ENCODE data around the gene MBOAT2.

The MBOAT2 gene

DNA sequence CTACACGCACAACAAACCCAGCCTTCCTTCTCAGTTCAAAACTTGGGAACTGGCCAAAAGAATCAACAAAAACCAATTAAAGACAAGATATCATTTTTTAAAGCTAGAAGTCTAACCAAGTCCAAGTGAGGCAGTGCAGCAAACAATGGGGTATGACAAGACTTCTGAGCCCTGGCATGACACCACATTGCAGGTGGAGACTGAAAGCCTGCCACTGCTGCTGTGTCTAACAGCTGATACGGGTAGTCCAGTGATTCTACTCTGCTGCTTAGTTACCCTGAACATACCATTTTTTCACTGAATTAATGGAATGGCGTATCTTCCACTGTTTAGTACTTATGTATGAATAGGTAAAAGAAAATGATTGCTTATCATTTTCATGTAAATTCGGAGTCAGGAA is 118.7 kb downstream of the MBOAT2 start:
- Histone ChIP-seq H3K27me3 (ENCODE audit: control insufficient read depth, insufficient read depth, low read length) (no peaks in the 10 kb centered on the region), H3K9me3 (ENCODE audit: control insufficient read depth, low read length) (no peaks in the 10 kb centered on the region), H3K4me3 (ENCODE audit: low read depth, low read length) (no peak overlapping the region), H3K9ac (no peak overlapping the region), H3K4me2 (ENCODE audit: low read length) (no peak overlapping the region), H2AFZ (no peak overlapping the region), H3K27ac (no peak overlapping the region), H3K79me2 (no peaks in the 10 kb centered on the region), H3K36me3 (ENCODE audit: control insufficient read depth, insufficient read depth, low read length) (no peaks in the 10 kb centered on the region), H3K4me1 (no peaks in the 10 kb centered on the region)
- TF ChIP-seq, protein P1, sequence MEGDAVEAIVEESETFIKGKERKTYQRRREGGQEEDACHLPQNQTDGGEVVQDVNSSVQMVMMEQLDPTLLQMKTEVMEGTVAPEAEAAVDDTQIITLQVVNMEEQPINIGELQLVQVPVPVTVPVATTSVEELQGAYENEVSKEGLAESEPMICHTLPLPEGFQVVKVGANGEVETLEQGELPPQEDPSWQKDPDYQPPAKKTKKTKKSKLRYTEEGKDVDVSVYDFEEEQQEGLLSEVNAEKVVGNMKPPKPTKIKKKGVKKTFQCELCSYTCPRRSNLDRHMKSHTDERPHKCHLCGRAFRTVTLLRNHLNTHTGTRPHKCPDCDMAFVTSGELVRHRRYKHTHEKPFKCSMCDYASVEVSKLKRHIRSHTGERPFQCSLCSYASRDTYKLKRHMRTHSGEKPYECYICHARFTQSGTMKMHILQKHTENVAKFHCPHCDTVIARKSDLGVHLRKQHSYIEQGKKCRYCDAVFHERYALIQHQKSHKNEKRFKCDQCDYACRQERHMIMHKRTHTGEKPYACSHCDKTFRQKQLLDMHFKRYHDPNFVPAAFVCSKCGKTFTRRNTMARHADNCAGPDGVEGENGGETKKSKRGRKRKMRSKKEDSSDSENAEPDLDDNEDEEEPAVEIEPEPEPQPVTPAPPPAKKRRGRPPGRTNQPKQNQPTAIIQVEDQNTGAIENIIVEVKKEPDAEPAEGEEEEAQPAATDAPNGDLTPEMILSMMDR (IDR thresholded peaks at IDR 0.05) = no peak

DNA sequence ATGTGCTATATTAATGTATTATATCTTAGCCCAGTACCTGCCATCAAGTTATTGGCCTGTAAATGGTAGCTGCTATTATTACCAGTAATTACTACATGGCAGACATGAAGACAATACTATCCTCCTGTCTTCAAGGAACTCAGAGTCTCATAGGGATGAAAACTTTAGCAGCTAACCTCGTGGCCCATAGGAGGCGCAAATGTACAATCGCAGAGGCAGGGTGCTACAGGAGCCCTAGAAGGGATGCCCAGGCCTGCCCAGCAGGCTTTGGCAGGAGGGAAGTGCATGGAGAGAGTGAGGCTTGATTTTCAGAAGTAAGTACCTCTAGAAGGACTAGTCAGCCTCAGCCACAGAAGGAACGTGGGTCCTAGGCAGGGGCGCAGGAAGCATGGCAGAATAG is 121.4 kb downstream of the MBOAT2 start:
- no peak overlapping the region for H2AFZ ChIP-seq
- H3K36me3 ChIP-seq (ENCODE audit: control insufficient read depth, insufficient read depth, low read length) = no peaks in the 10 kb centered on the region
- no peaks in the 10 kb centered on the region for H3K4me1 ChIP-seq
- TF ChIP-seq, protein P1 (IDR thresholded peaks at IDR 0.05) = no peak
- no peaks in the 10 kb centered on the region for H3K27me3 ChIP-seq (ENCODE audit: control insufficient read depth, insufficient read depth, low read length)
- no peak overlapping the region for H3K4me3 ChIP-seq (ENCODE audit: low read depth, low read length)
- H3K27ac ChIP-seq = no peak overlapping the region
- no peak overlapping the region for H3K4me2 ChIP-seq (ENCODE audit: low read length)
- H3K9me3 ChIP-seq (ENCODE audit: control insufficient read depth, low read length) = no peaks in the 10 kb centered on the region
- no peaks in the 10 kb centered on the region for H3K79me2 ChIP-seq
- H3K9ac ChIP-seq = no peak overlapping the region

DNA sequence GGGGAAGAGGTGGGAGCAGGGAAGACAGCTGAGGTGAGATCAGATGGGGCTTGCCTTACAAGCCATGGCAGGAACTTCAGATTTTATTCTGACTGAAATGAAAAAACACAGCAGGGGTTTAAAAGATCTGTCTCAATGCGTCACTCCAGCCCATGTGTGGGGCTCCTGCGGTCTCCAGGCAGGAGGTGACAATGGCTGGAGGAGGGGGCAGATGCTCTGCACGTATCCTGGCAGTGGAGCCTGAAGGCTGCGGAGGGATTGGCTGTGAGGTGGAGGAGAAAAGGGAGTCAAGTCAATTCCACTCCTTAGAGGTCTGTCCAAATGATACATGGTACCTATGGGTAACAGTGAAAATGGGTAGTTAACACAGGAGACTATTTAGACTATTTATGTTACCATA is 125.6 kb downstream of the MBOAT2 start:
- H3K4me3 ChIP-seq (ENCODE audit: low read depth, low read length) = no peak overlapping the region
- H3K4me2 ChIP-seq (ENCODE audit: low read length) = no peak overlapping the region
- no peaks in the 10 kb centered on the region for H3K36me3 ChIP-seq (ENCODE audit: control insufficient read depth, insufficient read depth, low read length)
- no peaks in the 10 kb centered on the region for H3K9me3 ChIP-seq (ENCODE audit: control insufficient read depth, low read length)
- TF ChIP-seq, protein P1 (IDR thresholded peaks at IDR 0.05) = no peak
- no peak overlapping the region for H3K9ac ChIP-seq
- H3K27ac ChIP-seq = no peak overlapping the region
- H3K79me2 ChIP-seq = no peaks in the 10 kb centered on the region
- no peak overlapping the region for H2AFZ ChIP-seq
- H3K4me1 ChIP-seq = no peaks in the 10 kb centered on the region
- H3K27me3 ChIP-seq (ENCODE audit: control insufficient read depth, insufficient read depth, low read length) = no peaks in the 10 kb centered on the region

DNA sequence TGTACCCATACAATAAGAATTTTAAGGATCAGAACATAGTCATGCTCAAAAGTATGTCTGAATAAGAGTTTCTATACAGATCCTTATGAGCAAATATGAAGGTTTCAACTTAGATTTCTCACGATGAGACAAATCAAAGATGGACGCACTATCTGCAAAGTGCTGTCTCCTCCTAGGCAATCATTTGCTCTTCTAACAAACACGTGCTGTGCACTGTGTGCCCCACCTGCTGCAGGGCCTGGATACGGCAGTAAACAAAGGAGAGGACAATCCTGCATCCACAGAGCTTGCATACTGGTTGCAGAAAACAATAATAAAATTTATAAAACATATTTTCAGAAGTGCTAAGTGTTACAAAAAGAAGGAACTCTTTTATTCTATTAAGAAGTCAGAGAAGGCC is 126.2 kb downstream of the MBOAT2 start:
- Histone ChIP-seq H3K36me3 (ENCODE audit: control insufficient read depth, insufficient read depth, low read length) (no peaks in the 10 kb centered on the region), H3K27me3 (ENCODE audit: control insufficient read depth, insufficient read depth, low read length) (no peaks in the 10 kb centered on the region), H3K4me1 (no peaks in the 10 kb centered on the region), H3K79me2 (no peaks in the 10 kb centered on the region), H3K9me3 (ENCODE audit: control insufficient read depth, low read length) (no peaks in the 10 kb centered on the region), H3K9ac (no peak overlapping the region), H2AFZ (no peak overlapping the region), H3K4me3 (ENCODE audit: low read depth, low read length) (no peak overlapping the region), H3K27ac (no peak overlapping the region), H3K4me2 (ENCODE audit: low read length) (no peak overlapping the region)
- TF ChIP-seq, protein P1 (IDR thresholded peaks at IDR 0.05) = no peak

DNA sequence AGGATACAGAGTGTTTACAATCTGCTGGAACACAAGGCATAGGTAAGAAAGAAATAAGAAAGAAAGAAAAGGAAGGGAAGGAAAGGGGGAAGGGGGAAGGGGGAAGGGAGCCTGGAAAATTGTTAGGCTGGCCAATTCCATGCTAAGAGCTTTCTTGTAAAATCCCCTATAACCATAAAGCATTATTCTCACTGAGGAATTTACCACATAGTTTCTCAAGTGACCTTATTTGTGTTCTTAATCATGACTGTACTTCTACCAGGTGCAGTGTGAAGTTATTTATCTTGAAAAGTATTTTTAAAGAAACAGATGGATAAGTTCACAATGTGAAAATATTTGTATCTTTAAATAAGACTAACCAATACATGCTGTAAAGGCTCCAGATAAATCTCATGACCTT is 126.9 kb downstream of the MBOAT2 start:
- Histone ChIP-seq H3K79me2 (no peaks in the 10 kb centered on the region), H3K9me3 (ENCODE audit: control insufficient read depth, low read length) (no peaks in the 10 kb centered on the region), H3K9ac (no peak overlapping the region), H3K27me3 (ENCODE audit: control insufficient read depth, insufficient read depth, low read length) (no peaks in the 10 kb centered on the region), H3K4me3 (ENCODE audit: low read depth, low read length) (no peak overlapping the region), H3K27ac (no peak overlapping the region), H2AFZ (no peak overlapping the region), H3K36me3 (ENCODE audit: control insufficient read depth, insufficient read depth, low read length) (no peaks in the 10 kb centered on the region), H3K4me1 (no peaks in the 10 kb centered on the region), H3K4me2 (ENCODE audit: low read length) (no peak overlapping the region)
- TF ChIP-seq, protein P1 (IDR thresholded peaks at IDR 0.05) = no peak
